ENCODE measurements around the gene KDSR.

KDSR gene

GRCh38 chr18:63367053-63367953 is at the start of gene KDSR:
KDSR (minus strand) TSS chr18:63367206; CDS start chr18:63367118, 88 bp downstream.
- DNase-seq (ENCODE audit: low spot score), result peak; percentile 97

GRCh38 chr18:63412953-63413352 is 45.9 kb upstream of the KDSR start:
- DNase-seq (ENCODE audit: low spot score), result no peak

- DNase-seq (ENCODE audit: low spot score), result peak; percentile 75
Measured at GRCh38 chr18:63410792-63411191, 43.8 kb upstream of the KDSR start.

- no peak for DNase-seq (ENCODE audit: low spot score)
Measured at GRCh38 chr18:63409301-63409700, 42.3 kb upstream of the KDSR start.

GRCh38 chr18:63407734-63408133 is 40.7 kb upstream of the KDSR start:
- no peak for DNase-seq (ENCODE audit: low spot score)

GRCh38 chr18:63405986-63406385 is 39.0 kb upstream of the KDSR start:
- no peak for DNase-seq (ENCODE audit: low spot score)

- DNase-seq (ENCODE audit: low spot score), result no peak
Measured at GRCh38 chr18:63402246-63403162, 35.5 kb upstream of the KDSR start.

- no peak for DNase-seq (ENCODE audit: low spot score)
Measured at GRCh38 chr18:63399300-63399699, 32.3 kb upstream of the KDSR start.

GRCh38 chr18:63397349-63397748 is 30.3 kb upstream of the KDSR start:
- no peak for DNase-seq (ENCODE audit: low spot score)

- DNase-seq (ENCODE audit: low spot score), result no peak
Measured at GRCh38 chr18:63395503-63395902, 28.5 kb upstream of the KDSR start.

GRCh38 chr18:63394954-63395353 is 27.9 kb upstream of the KDSR start:
- no peak for DNase-seq (ENCODE audit: low spot score)

- no peak for DNase-seq (ENCODE audit: low spot score)
Measured at GRCh38 chr18:63387861-63388260, 20.9 kb upstream of the KDSR start.

GRCh38 chr18:63382843-63383242 is 15.8 kb upstream of the KDSR start:
- DNase-seq (ENCODE audit: low spot score), result no peak

GRCh38 chr18:63379639-63379962 is 12.6 kb upstream of the KDSR start:
- DNase-seq (ENCODE audit: low spot score), result no peak

GRCh38 chr18:63378919-63379638 is 12.1 kb upstream of the KDSR start:
- DNase-seq (ENCODE audit: low spot score), result no peak

- DNase-seq (ENCODE audit: low spot score), result no peak
Measured at GRCh38 chr18:63377275-63377980, 10.4 kb upstream of the KDSR start.

- no peak for DNase-seq (ENCODE audit: low spot score)
Measured at GRCh38 chr18:63376538-63376937, 9.5 kb upstream of the KDSR start.

- no peak for DNase-seq (ENCODE audit: low spot score)
Measured at GRCh38 chr18:63374540-63374939, 7.5 kb upstream of the KDSR start.

GRCh38 chr18:63373161-63373560 is 6.2 kb upstream of the KDSR start:
- no peak for DNase-seq (ENCODE audit: low spot score)

- DNase-seq (ENCODE audit: low spot score), result no peak
Measured at GRCh38 chr18:63368611-63369010, 1.6 kb upstream of the KDSR start.

- DNase-seq (ENCODE audit: low spot score), result peak; percentile 92
Measured at GRCh38 chr18:63366213-63367052, 573 bp downstream of the KDSR start.

Data from RKO (cell line).